NCI-H2107 treated with DMSO at 0.1 percent for 48 hours (cell line): ENCODE results near the gene SUPV3L1.
"Not testable (repeated sequence)": the region's sequence is repeated elsewhere in the genome, so short reads cannot be mapped to it uniquely, and the experiment has no call there.

Source experiments
- DNase-seq: peaks from one replicate; lab custom pipeline; 2025; ENCODE audit not compliant: unreplicated experiment; lab: John Stamatoyannopoulos, UW

Gene SUPV3L1

GRCh38 chr10:69179743-69180524 lies at the start of gene SUPV3L1:
Gene SUPV3L1 (plus strand): TSS chr10:69180234. CDS start chr10:69180292, 58 bp downstream.
- peak; percentile 91 for DNase-seq

GRCh38 chr10:69130251-69130650 lies 49.8 kb upstream of the SUPV3L1 start:
- no peak for DNase-seq

- no peak for DNase-seq
Measured at GRCh38 chr10:69139961-69140360, 40.1 kb upstream of the SUPV3L1 start.

- DNase-seq, result no peak
Measured at GRCh38 chr10:69141304-69141703, 38.7 kb upstream of the SUPV3L1 start.

GRCh38 chr10:69142074-69142473 lies 38.0 kb upstream of the SUPV3L1 start:
- DNase-seq, result not testable (repeated sequence)

DNA sequence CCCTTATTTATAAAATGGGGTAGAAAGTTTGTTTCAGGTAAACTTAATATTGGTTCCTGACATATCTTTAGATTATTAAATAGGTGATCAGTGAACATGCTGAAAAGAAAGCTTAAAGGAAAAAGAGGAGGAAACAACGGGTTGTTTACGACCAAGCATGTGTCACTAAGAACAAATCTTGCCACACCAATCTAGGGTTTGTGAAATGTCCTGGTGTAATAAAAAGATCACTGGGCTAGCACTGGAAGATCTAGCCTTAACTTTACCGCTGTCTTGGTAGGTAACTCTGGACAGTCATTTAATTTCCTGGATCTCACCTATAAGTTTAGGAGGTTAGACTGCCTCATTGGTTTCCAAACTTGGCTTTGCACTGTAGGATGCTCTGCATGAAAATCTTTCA lies 37.1 kb upstream of the SUPV3L1 start:
- DNase-seq, result no peak

GRCh38 chr10:69145329-69145728 lies 34.7 kb upstream of the SUPV3L1 start:
- DNase-seq, result no peak

- no peak for DNase-seq
Measured at GRCh38 chr10:69145864-69146263, 34.2 kb upstream of the SUPV3L1 start.

- no peak for DNase-seq
Measured at GRCh38 chr10:69146759-69147158, 33.3 kb upstream of the SUPV3L1 start.

DNA sequence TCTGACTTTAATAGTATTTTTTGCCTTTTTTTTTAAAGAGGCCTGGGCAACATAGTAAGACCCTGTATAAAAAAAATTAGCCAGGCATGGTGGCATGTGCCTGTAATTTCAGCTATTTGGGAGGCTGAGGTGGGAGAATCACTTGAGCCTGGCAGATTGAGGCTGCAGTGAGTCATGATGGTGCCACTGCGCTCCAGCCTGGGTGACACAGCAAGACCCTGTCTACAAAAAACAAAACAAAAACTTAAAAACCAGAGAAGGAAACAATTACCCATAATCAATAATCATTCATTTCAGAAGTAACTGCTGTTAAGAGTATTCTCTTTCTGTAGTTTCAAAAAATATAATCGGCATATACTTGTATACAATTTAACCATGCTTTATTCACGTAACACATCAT lies 28.1 kb upstream of the SUPV3L1 start:
- DNase-seq, result no peak

GRCh38 chr10:69153227-69153626 lies 26.8 kb upstream of the SUPV3L1 start:
- no peak for DNase-seq

GRCh38 chr10:69160809-69161241 lies 19.2 kb upstream of the SUPV3L1 start:
- DNase-seq, result no peak

GRCh38 chr10:69168493-69168892 lies 11.5 kb upstream of the SUPV3L1 start:
- no peak for DNase-seq

- no peak for DNase-seq
Measured at GRCh38 chr10:69172241-69172982, 7.6 kb upstream of the SUPV3L1 start.

DNA sequence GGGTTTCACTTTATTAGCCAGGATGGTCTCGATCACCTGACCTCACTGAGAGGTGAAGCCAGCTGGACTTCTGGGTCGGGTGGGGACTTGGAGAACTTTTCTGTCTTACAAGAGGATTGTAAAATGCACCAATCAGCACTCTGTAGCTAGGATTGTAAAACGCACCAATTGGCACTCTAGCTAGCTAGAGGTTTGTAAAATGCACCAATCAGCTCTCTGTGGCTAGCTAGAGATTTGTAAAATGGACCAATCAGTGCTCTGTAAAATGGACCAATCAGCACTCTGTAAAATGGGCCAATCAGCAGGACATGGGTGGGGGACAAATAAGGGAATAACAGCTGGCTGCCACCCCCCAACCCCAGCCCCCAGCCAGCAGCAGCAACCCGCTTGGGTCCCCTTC lies 4.7 kb upstream of the SUPV3L1 start:
- not testable (repeated sequence) for DNase-seq

DNA sequence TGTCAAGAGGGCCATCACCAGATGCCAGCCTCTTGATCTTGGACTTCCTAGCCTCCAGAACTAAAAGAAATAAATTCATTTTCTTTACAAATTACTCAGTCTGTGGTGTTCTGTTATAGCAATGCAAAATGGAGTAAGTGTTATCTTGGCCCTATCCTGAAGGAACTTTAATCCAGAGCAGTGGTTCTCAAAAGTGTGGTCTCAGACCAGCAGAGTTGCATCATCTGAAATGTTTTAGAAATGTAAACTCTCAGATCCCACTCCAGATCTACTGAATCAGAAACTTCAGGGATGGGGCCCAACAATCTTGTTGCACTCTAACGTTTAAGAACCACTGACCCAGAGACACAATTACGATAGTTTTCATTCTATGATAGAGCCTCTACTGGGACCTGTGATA lies 3.2 kb upstream of the SUPV3L1 start:
- no peak for DNase-seq

DNA sequence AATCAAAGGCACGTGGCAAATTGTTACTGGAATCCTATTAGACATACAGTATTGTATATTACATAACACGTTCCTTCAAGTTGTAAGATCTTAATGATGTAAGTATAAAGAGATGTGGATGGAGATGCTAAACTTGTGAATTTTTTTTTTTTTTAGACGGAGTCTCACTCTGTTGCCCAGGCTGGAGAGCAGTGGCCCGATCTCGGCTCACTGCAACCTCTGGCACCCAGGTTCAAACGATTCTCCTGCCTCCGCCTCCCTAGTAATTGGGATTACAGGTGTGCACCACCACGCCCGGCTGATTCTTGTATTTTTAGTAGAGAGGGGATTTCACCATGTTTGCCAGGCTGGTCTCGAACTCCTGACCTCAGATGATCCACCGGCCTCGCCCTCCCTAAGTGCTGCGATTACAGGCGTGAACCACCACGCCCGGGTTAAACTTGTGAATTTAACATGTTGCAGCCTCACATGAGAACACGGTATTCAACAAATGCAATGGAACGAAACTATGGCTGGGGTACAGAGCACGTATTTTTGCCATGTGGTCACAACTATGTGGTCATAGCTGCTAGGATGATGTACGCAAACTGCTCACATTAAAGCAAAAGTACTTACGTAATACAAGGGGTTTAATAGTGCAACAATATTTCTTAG lies 818 bp upstream of the SUPV3L1 start:
- no peak for DNase-seq

DNA sequence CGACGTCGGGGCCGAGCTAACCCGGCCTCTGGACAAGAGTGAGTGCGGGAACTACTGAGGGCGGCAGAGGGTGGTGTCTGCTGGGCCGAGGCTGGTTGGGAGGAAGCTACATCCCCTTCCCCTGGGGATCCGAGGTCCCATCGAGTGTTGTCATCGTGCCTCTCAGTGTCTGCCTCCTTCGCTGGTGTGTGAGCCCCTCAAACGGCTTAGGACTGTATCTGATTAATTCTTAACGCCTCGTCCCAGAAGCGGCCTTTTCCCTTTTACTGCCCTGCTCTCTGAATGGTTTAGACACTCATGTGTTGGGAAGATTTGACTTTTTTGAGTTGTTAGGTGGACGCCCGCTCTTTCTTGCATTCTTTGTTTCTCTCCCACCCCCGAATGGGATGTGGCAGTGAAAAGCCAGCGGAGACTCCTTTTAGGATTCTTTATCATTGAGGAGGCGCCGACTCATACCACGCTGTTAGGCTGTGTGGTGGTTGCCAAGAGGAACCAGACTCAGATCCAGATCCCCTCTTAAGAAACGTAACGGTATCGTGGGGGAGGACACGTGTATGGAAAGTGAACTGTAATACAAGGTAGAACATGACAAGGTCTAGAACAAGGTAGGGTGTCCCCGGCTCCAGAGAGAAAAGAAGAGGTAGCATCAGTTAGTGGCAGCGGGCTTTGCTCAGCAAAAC lies 631 bp downstream of the SUPV3L1 start:
- DNase-seq, result no peak

DNA sequence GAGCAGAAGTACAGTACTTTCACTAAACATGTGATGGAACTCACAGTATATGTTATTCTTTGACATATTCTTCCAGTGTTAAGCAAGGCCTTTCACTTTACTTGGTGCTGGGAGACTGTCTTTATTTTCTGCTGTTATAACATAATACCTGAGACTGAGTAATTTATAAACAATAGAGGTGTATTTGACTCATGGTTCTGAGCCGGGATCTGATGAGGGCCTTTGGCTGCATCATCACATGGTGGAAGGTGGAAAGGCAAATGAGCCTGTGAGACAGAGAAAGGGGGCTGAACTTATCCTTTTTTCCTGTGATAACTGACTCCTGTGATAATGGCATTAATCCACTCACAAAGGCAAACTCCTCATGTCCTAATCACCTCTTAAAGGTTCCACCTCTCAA lies 1.4 kb downstream of the SUPV3L1 start:
- no peak for DNase-seq

GRCh38 chr10:69182005-69182404 lies 2.0 kb downstream of the SUPV3L1 start:
- DNase-seq, result no peak

DNA sequence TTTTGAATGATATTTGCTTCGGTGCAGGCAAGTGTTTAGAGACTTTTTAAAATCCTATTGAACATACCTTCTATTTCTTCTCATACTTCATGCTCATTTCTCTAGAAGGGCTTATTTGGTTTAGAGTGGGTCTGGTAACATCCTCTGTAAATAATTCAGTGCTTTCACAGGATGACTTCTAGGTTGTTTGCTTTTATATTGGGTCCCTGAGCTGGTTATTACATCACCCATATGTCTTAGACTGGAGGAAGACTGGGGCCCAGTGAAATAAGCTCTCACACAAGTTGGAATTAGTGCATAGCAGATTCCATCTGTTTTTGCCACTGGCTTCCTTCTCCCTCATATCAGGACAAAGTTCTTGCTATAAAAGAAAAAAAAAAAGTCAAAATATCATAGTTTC lies 6.5 kb downstream of the SUPV3L1 start:
- DNase-seq, result no peak
